NCI-H2227 (cell line): Measurements from ENCODE around the gene TAGLN2.

Source experiments
- DNase-seq: peaks from one replicate; lab custom pipeline; 2025; ENCODE audit not compliant: unreplicated experiment; lab: John Stamatoyannopoulos, UW

The TAGLN2 gene

DNA sequence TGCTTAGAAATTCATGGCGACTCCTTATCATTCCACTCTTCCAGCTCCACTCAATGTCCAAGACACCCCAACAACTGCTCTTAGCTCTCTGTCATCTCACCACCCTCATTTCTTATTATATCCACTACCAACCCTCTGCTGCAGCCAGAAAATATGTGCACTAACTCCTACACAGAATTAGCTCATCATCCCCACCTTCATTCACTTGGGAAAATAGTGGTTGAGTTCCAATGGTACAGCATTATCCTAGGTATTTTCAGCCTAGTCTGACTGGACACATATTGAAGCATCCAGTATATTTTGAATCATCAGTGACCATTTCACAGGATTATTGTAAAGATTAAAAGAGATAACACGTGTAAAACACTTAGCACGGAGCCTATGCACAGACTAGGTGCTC is 46.2 kb downstream of the TAGLN2 start:
- DNase-seq: no peak

DNA sequence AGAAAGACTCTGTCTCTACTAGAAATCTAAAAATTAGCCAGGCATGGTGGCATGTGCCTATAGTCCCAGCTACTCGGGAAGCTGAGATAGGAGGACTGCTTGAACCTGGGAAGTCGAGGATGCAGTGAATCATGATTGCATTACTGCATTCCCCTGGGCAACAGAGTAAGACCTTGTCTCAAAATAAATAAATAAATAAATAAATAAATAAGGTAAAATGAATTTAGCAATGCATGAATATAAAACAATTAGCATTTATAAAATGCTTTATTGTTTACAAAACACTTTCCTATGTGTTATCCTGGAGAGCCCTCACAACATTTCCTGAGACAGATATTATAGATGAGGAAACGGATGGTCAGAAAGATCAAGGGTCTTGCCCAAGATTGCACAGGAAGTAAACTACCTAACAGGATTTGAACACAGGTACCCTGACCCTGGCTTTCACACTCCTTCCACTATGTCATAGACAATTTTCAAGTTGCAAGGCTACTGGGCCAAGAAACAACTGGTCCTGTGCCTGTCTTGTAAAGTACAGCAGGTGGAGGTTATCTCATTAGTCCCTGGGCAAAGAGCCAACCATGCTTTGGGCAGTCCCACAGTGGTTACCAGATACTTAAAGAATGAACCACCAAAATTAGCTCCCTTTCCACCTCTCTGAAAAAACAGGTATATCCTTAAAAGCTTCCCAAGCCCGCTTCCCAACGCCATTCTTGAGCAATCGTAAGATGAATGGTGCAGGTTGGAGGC is 47.4 kb downstream of the TAGLN2 start:
- no peak for DNase-seq

DNA sequence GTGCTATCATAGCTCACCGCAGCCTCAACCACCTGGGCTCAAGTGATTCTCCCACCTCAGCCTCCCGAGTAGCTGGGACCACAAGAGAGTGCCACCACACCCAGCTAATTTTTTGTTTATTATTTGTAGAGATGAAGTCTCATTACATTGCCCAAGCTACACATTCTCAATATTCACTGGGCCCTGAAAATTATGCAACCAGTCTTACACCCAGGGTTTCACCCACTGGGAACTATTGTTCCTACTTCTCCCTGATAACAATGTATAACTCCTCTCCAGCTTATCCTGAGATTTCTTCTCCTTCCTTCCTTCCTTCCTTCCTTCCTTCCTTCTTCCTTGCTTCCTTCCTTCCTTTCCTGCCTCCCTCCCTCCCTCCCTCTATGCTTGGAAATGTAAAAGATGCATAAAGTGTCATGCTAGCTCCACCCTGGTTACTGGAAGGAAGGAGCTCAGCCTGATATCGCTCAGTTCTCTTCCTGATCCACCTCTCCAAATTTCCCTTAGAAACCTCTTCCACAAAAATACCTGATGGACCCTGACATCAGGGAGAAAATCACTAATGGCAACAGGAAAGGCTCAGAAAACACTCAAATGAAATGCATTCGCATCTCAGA is 51.7 kb downstream of the TAGLN2 start:
- no peak for DNase-seq

DNA sequence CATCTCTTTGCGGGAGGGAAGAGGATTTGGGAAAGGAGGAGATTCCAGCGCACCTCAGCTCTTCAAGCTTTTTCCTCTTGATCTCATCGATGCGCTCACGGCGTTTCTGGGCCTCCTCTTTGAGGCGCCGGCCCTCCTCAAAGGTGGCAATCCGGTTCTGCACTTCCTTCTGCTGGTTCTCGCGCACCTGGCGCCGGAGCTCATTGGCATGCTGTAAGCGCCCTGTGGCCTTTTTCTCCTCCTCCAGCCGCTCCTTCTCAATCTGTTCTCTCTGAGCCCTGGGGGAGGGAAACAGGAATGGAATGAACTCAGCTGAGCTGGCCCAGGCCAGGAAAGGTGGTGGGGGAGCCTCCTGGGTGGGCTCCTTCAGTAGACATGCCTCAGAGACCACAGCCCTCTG is 52.4 kb downstream of the TAGLN2 start:
- DNase-seq: no peak

DNA sequence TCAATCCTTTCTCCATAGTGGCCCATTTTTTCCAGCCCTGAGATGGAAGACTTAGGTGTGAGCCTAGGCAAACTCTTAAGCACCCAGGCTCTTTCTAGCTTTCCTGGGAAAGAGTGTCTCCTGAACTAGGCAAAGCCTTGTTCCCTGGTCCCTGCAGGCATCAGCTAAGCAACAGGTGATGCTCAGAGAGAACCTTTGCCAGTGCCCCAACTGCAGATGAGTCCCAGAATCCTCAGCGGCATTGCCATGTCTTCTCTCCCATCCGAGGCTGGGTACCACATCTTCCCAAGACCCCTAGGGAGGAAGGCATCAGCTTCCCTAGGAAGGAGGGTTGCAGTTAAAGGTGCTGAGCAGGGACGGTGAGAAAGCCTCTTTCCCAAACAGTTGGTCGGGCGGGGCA is 54.6 kb downstream of the TAGLN2 start:
- DNase-seq: no peak

GRCh38 chr1:159869607-159870006 is 55.7 kb downstream of the TAGLN2 start:
- DNase-seq: no peak

- DNase-seq: no peak
These were observed 56.1 kb downstream of the TAGLN2 start for GRCh38 chr1:159869173-159869572.

DNA sequence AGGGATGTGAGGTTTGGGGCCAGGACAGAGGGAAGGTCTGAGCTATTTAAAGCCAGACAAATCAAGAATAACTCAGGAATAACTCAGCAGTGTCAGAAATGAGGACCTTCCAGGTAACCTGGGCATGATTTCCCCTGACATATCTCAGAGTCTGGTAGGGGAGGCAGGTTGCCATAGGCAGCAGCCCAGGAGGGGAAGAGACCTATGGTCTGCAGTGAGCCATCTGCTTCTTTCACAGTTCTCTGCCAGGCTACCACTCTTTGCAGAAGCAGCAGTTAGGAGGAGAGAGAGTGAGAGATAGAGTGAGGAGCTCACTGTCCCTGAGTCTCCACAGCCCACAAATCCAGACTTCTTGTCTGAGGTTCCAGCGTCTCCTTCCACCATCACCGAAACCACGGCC is 56.5 kb downstream of the TAGLN2 start:
- no peak for DNase-seq
